Erythroblast (primary cell): ENCODE results near the gene SLC10A7.

ENCODE experiments used
- GATA1 ChIP-seq: IDR thresholded peaks from 2 replicates; pipeline ENCODE4 v1.6.1; 2011; ENCODE audit warnings: low read depth, mild to moderate bottlenecking, control low read depth, low read length, moderate library complexity
- POLR2A ChIP-seq: IDR thresholded peaks from 2 replicates; pipeline ENCODE4 v1.6.1; 2011; ENCODE audit warnings: mild to moderate bottlenecking, low read length

DNA sequence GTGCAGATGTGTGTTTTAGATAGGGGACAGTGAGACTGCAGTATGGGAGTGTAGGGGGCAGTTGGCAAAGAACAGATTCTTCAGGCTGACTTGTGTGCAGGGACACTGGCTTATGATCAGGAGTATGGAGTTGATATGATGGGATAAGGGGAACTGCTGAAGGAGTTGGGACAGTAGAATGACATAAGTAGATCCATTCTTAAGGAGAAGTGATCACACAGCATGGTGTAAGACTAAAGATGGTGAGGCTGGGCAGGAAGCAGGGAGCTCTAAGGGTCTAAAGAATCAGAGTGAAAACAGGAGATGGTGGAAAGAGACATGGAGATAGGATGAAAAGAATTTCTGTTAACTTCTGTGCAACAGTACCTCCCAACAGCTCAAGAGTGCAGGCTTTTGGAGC is 236.7 kb downstream of the SLC10A7 start:
- TF ChIP-seq POLR2A (no peak), GATA1 (no peak)
